Measurements from ENCODE around the gene IPMK. TPM values are rescaled to one million over a fixed set of nuclear protein-coding genes. Genes with fewer than 3 reads are reported as not detected.

Gene IPMK
- total RNA-seq, 1 experiment from 2014 or later: 7.2 TPM

DNA sequence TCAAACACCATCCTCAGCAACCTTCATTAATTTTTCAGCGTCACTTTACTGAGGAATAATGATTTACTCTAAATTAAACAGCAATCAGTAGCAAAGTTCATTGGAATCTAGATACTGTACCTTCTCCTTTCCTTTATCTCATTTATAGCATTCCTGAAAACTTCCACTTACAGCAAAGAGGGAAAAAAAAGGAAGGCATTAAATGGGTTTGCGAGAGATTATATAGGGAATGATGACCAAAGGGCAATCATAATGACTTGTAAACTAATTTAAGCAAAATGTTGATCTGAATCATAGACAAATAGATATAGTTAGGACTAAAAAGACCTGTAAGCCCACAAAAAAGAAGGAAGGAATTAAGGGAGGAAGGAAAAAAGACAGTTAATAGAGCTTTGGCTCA lies 42.0 kb downstream of the IPMK start:
- H3K27me3 ChIP-seq (ENCODE audit: insufficient read depth, low read length): no peaks in the 10 kb centered on the region

More for the DNA sequence above, 42.0 kb downstream of the IPMK start:
- Histone ChIP-seq H4K8ac (replicated peaks; ENCODE audit: insufficient read length, low read depth, low read length) (no peak overlapping the region), H3K18ac (ENCODE audit: insufficient read length, low read depth, low read length) (no peak overlapping the region), H2BK12ac (ENCODE audit: insufficient read length, low read depth, low read length) (no peak overlapping the region), H3K4me2 (ENCODE audit: insufficient read depth, insufficient read length, low read length) (no peak overlapping the region), H2BK5ac (ENCODE audit: insufficient read length, low read length) (no peak overlapping the region), H3K4me1 (ENCODE audit: insufficient read depth, low read length) (no peaks in the 10 kb centered on the region; the same call in 1 of the 2 replicates), H4K5ac (ENCODE audit: insufficient read length, low read depth, low read length) (no peak overlapping the region), H3K23ac (ENCODE audit: insufficient read length, low read depth, low read length) (no peak overlapping the region), H3K79me1 (ENCODE audit: insufficient read depth, low read depth, low read length, poor library complexity, severe bottlenecking) (no peaks in the 10 kb centered on the region), H2BK120ac (ENCODE audit: low read depth, low read length, poor library complexity, severe bottlenecking) (no peak overlapping the region), H2AK5ac (ENCODE audit: insufficient read length, low read length) (no peak overlapping the region), H3K4ac (ENCODE audit: low read depth, low read length) (no peak overlapping the region), H2BK20ac (ENCODE audit: low read depth, low read length, poor library complexity, severe bottlenecking) (no peak overlapping the region), H4K20me1 (ENCODE audit: control insufficient read depth, insufficient read depth, insufficient read length) (no peaks in the 10 kb centered on the region), H3K23me2 (ENCODE audit: insufficient read length, low read depth, low read length, poor library complexity, severe bottlenecking) (no peaks in the 10 kb centered on the region), H3K9me3 (ENCODE audit: control insufficient read depth, low read depth, low read length) (no peaks in the 10 kb centered on the region), H3K79me2 (ENCODE audit: insufficient read depth, low read length) (no peaks in the 10 kb centered on the region), H3K9ac (ENCODE audit: extremely low read depth, insufficient read length, low read length) (no peak overlapping the region), H3K14ac (ENCODE audit: insufficient read depth, low read length) (no peak overlapping the region), H3K27ac (ENCODE audit: insufficient read length, low read depth, low read length) (no peak overlapping the region), H2BK15ac (ENCODE audit: low read depth, low read length) (no peak overlapping the region), H4K91ac (ENCODE audit: insufficient read length, low read depth, low read length) (no peak overlapping the region), H3K56ac (ENCODE audit: insufficient read length, low read depth, low read length) (no peak overlapping the region), H3T11ph (ENCODE audit: low read length) (no peak overlapping the region), H2AFZ (ENCODE audit: low read length) (no peak overlapping the region)
- Mint-ChIP-seq H3K36me3 (ENCODE audit: insufficient read depth in 1 of 3, low read depth in 3 of 3) (peaks cover 5 to 12% (median 10%) of the 10 kb centered on the region in 3 experiments; a peak in 6 of 7 replicates), H3K9me3 (peaks cover 0 to 3% of the 10 kb centered on the region in 2 experiments; a peak in 1 of 5 replicates), H3K27me3 (ENCODE audit: low read depth) (no peaks in the 10 kb centered on the region), H3K27ac (no peak overlapping the region), H3K4me3 (no peak overlapping the region), H3K4me1 (peaks cover 5 to 6% of the 10 kb centered on the region in 2 experiments)
- no CpG with 5 or more reads among the region's 2 CpGs for WGBS (ENCODE audit: extremely low coverage, insufficient read length, low lambda C conversion rate)
- TF ChIP-seq, protein P1, sequence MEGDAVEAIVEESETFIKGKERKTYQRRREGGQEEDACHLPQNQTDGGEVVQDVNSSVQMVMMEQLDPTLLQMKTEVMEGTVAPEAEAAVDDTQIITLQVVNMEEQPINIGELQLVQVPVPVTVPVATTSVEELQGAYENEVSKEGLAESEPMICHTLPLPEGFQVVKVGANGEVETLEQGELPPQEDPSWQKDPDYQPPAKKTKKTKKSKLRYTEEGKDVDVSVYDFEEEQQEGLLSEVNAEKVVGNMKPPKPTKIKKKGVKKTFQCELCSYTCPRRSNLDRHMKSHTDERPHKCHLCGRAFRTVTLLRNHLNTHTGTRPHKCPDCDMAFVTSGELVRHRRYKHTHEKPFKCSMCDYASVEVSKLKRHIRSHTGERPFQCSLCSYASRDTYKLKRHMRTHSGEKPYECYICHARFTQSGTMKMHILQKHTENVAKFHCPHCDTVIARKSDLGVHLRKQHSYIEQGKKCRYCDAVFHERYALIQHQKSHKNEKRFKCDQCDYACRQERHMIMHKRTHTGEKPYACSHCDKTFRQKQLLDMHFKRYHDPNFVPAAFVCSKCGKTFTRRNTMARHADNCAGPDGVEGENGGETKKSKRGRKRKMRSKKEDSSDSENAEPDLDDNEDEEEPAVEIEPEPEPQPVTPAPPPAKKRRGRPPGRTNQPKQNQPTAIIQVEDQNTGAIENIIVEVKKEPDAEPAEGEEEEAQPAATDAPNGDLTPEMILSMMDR (conservative IDR thresholded peaks at IDR 0.05): no peak
- DNase-seq: no peak
